Measurements from ENCODE around the gene TOP2A.

Gene TOP2A

GRCh38 chr17:40345161-40345993 is 72.3 kb downstream of the TOP2A start:
- peak in 1 of 2 donors; percentile 56 for DNase-seq

GRCh38 chr17:40344421-40345160 is 73.1 kb downstream of the TOP2A start:
- no peak for DNase-seq

GRCh38 chr17:40343219-40344119 is 74.2 kb downstream of the TOP2A start:
- peak in 1 of 2 donors; percentile 61 for DNase-seq

- no peak for DNase-seq
Measured at GRCh38 chr17:40342504-40343218, 75.0 kb downstream of the TOP2A start.

GRCh38 chr17:40341808-40342503 is 75.7 kb downstream of the TOP2A start:
- peak; percentile 46 to 52 for DNase-seq

GRCh38 chr17:40340880-40341807 is 76.6 kb downstream of the TOP2A start:
- peak; percentile 93 to 95 for DNase-seq

- DNase-seq = no peak
Measured at GRCh38 chr17:40340327-40340726, 77.4 kb downstream of the TOP2A start.

GRCh38 chr17:40338941-40339649 is 78.6 kb downstream of the TOP2A start:
- no peak for DNase-seq

All from CD4-positive, alpha-beta T cell treated with Interferon alpha-2 for 1 hour (primary cell).